GM18526 (cell line): ENCODE measurements around the gene TRIM75.

ENCODE experiments used
- POLR2A ChIP-seq: IDR thresholded peaks from 3 replicates; pipeline ENCODE4 v1.6.1; 2011; ENCODE audit not compliant: insufficient read length; ENCODE audit errors: extremely low read depth

Gene TRIM75

GRCh38 chr4:165053645-165054044, at the start of gene TRIM75:
TRIM75 (plus strand) TSS chr4:165053866; CDS start chr4:165059148, 5,282 bp downstream.
- TF ChIP-seq POLR2A: no peak

DNA sequence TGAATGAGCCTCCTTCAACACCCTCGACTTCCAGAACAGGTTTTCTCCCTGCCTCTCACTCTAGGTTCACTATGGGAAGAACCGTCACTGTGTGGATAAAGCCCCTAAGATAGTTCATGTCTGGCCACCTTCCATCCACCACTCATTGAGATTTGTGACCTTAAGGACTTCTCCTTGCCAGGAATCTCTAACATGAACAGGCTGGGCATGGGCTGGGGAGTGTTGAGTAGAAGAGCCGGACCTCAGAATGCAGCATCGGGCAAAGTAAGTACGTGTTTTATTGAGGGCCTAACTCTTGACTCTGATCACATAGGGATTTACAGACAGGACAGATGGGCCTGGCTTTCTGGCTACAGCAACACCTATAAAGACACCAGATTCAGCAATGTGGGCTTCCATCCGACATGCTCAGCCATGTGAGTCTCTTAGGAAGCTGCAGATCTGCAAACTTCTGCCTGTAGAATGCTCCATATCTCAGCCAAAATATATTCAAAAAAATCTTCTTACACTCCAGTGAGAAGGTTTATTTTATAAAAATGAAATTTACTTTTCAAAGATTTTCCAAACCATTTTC, 48.2 kb upstream of the TRIM75 start:
- TF ChIP-seq POLR2A: no peak

DNA sequence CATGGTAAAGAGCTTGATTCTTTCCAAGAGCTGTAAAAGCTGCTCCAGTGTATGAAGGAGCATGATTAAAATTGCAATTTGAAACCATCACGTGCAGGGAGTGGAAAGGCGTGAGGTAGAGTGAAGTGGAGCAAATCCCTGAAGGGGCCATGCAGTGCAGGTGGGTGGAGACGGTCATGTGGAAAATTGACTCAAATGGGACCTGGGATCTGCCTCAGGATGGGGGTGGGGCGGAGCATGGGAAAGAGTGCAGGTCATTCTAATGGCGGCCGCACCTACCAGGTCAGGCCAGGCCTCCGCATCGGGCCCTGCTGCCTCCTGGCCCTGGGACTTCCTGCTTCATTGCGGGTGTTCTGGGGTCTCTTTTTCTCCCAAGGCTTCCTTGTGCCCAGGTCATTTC, 47.2 kb upstream of the TRIM75 start:
- no peak for TF ChIP-seq POLR2A

- no peak for TF ChIP-seq POLR2A
Observed at GRCh38 chr4:165006886-165007285, 46.8 kb upstream of the TRIM75 start.

DNA sequence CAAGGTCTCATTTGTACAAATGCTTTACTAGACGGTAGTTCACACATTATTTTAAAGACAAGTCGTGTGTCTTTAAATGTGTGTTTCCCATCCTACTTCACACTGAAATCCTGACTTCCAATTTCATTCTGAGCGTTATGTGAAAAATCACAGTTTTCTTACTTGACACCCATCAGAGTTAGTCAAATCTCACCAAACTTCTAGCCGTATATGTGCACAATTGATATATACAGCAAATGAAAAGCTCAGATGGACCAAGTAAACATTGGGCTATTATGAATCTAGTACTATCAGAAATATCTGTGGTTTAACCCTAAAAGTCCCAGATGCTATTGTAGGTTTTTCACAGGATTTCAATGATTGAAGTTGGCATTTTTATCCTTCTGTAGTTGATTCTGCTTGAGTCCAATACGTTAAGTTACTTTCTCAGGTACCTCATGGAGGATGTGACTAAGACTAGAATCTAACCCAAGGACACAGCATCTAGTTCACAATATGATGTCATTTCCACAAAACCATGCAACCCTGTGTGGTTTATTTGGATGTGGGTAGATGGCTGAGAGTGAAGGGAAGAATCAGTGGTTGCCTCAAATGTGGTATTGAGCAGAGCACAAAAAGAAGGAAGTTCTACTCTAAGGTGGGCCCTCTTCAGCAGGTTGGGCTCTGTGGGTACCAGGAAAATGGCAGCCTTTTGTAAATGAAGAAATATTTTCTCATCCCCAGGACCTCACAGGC, 44.0 kb upstream of the TRIM75 start:
- TF ChIP-seq POLR2A: no peak

DNA sequence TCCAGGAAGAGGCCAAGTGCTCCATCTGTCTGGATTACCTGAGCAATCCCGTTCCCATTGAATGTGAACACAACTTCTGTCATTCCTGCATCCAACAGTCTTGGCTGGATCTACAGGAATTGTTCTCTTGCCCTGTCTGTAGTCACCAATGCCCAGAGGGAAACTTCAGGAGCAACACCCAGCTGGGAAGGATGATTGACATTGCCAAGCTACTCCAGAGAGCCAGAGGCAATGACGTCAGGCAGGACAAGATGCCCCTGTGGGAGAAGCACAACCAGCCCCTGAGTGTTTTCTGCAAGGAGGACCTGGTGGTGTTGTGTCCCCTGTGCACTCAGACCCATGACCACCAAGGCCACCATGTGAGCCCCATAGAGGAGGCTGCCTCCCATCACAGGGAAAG, 43.2 kb upstream of the TRIM75 start:
- TF ChIP-seq POLR2A: no peak

- no peak for TF ChIP-seq POLR2A
Observed at GRCh38 chr4:165010991-165011390, 42.7 kb upstream of the TRIM75 start.

GRCh38 chr4:165011403-165011802, 42.3 kb upstream of the TRIM75 start:
- TF ChIP-seq POLR2A: no peak

DNA sequence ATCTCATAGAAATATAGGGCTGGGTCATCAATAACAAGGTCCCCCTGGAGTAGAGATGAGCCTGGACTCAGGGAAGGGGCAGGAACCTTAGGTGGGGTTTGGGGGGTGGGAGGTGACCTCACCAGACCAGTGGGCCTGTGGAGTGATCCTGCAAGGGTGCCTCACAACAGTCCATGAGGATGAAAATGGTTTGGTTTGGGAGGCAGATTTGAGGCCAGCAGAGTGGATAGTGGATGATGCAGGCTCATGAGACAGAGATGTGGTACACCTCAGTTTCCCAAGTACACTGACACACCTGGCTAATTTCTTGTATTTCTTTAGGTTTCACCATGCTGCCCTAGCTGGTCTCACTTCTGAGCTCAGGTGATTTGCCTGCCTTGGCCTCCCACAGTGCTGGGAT, 40.0 kb upstream of the TRIM75 start:
- TF ChIP-seq POLR2A: no peak

DNA sequence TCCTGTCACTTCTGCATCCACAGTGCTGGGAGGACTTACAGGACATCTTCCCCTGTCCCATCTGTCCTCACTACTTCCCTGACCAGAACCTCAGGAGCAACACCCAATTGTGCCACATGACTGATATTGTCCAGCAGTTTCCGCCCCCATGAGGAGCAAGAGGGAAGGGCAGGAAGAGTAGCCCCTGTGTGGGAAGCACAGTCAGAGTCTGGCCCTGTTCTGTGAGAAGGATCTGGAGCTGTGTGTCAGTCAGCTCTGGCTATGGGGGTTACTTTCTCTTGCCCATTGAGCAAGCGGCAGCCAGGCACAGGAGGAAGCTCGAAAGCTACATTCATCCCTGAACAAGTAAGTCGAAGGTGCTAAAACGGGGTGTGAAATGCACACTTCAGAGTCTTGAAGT, 36.7 kb upstream of the TRIM75 start:
- no peak for TF ChIP-seq POLR2A

DNA sequence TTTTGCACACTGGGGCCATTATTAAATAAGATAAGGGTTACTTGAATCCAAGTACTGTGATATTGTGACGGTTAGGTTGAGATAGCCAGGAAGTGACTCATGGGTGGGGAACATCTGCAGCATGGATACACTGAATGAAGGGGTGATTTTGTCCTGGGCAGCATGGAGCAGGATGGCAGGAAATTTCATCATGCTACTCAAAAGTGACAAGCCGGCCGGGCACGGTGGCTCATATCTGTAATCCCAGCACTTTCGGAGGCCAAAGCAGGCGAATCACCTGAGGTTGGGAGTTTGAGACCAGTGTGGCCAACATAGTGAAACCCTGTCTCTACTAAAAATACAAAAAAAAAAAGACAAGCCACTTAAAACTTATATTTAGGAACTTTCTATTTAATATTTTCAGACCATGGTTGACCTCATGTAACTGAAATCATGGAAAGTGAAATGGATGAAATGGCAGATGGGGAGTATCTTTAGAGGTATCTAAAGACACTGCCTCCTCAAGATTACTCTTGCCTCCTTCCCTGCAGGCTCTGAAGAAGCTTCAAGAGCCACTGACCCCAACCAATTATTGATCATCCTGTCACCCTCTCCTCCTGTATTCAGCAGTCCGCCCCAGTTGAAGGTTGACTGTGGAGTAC, 25.8 kb upstream of the TRIM75 start:
- TF ChIP-seq POLR2A: no peak

DNA sequence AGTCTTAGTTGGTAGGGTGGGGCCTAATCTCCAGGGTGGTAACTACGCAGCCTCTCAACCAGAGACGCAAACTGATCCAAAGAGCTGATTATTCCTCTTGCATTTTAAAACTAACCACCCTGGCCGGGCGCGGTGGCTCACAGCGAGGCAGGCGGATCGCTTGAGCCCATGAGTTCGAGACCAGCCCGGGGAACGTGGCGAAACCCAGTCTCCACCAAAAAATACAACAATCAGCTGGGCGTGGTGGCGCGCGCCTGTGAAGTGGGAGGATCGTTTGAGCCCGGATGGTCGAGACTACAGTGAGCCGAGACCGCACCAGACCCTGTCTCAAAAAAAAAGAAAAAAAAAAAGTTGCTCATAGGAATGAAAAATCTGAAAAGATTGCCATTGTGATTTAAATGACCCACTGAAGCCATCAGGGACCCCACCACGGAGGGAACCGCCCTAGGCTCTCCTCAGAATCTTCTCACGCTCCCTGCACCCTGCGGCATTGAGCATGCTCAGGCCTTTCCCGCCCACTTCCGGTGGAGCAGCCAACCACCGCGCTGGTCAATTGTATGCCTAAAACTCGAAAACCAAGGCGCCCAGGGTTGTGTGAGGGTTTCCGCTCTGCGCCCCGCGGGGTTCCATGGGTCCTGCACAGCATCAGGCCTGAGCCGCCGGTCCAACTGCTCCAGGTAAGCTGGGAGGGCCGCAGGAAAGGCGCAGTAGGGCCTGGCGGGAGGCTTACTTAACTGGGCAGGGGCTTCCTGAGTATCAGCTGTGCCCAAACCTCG, 22.0 kb upstream of the TRIM75 start, which contains the start of gene TRIM60:
Gene TRIM60, plus strand, starts transcription at position 564 of the 776 bp plus-strand sequence. CDS start 8,074 bp downstream, outside the sequence.
- no peak for TF ChIP-seq POLR2A

- no peak for TF ChIP-seq POLR2A
Observed at GRCh38 chr4:165048170-165048569, 5.5 kb upstream of the TRIM75 start.

GRCh38 chr4:165052627-165053026, 1.0 kb upstream of the TRIM75 start:
- no peak for TF ChIP-seq POLR2A

DNA sequence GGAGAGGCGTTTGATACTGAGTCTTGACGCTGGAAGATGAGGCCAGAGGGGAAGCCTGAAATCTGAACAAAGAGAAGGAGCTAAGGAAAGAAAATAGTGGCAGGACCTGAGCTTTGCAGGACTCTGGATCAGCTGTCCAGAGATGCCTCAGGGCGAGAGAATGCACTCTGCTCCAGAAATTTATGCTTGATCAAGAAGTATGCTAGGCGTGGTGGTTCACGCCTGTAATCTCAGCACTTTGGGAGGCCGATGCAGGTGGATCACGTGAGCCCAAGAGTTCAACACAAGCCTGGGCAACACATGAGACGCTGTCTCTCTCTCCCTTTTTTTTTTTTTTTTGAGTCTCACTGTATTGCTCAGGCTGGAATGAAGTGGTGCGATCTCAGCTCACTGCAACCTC, 1.9 kb downstream of the TRIM75 start:
- TF ChIP-seq POLR2A: no peak
